UCSD-AML1 (cell line): ENCODE measurements around the gene REV3L.

ENCODE experiments used
- DNase-seq: peaks from one replicate; lab custom pipeline; 2025; ENCODE audit not compliant: unreplicated experiment; lab: John Stamatoyannopoulos, UW

The REV3L gene

GRCh38 chr6:111427341-111428116 is 55.5 kb downstream of the REV3L start:
- DNase-seq = no peak

- peak; percentile 14 for DNase-seq
These were observed 58.8 kb downstream of the REV3L start for GRCh38 chr6:111423960-111424846.

- DNase-seq = no peak
These were observed 59.9 kb downstream of the REV3L start for GRCh38 chr6:111423055-111423633.

GRCh38 chr6:111418971-111419693 is 63.9 kb downstream of the REV3L start:
- no peak for DNase-seq

- DNase-seq = no peak
These were observed 65.1 kb downstream of the REV3L start for GRCh38 chr6:111417946-111418345.

- DNase-seq = no peak
These were observed 65.8 kb downstream of the REV3L start for GRCh38 chr6:111417181-111417585.

- DNase-seq = no peak
These were observed 66.5 kb downstream of the REV3L start for GRCh38 chr6:111416529-111416928.

- no peak for DNase-seq
These were observed 68.6 kb downstream of the REV3L start for GRCh38 chr6:111414373-111414772.

- no peak for DNase-seq
These were observed 70.9 kb downstream of the REV3L start for GRCh38 chr6:111411978-111412566.

- DNase-seq = no peak
These were observed 72.0 kb downstream of the REV3L start for GRCh38 chr6:111411046-111411445.

GRCh38 chr6:111410371-111410770 is 72.6 kb downstream of the REV3L start:
- DNase-seq = no peak

GRCh38 chr6:111409430-111409829 is 73.6 kb downstream of the REV3L start:
- no peak for DNase-seq

GRCh38 chr6:111407686-111408085 is 75.3 kb downstream of the REV3L start:
- DNase-seq = no peak

GRCh38 chr6:111406200-111406721 is 76.8 kb downstream of the REV3L start:
- no peak for DNase-seq

- no peak for DNase-seq
These were observed 79.6 kb downstream of the REV3L start for GRCh38 chr6:111403388-111403787.

- DNase-seq = no peak
These were observed 83.4 kb downstream of the REV3L start for GRCh38 chr6:111399626-111400025.

GRCh38 chr6:111388681-111389080 is 94.3 kb downstream of the REV3L start:
- DNase-seq = no peak

GRCh38 chr6:111382476-111383294 is 100.3 kb downstream of the REV3L start:
- DNase-seq = no peak

- DNase-seq = no peak
These were observed 101.3 kb downstream of the REV3L start for GRCh38 chr6:111381728-111382127.

GRCh38 chr6:111381123-111381522 is 101.9 kb downstream of the REV3L start:
- no peak for DNase-seq
